Tibial nerve (tissue), 4 donors: ENCODE measurements around the gene CEACAM18. TPM values are rescaled to one million over a fixed set of nuclear protein-coding genes. Genes with fewer than 3 reads are reported as not detected.

Experiments used
- DNase-seq, 2 donors: peaks; one replicate each; pipeline ENCODE4 v3.0.0-alpha.2; 2019; ENCODE audit warnings: low spot score in 2 of 2
- H3K27ac ChIP-seq, 4 donors: fragments of 200-600 bp; sonication (generic) in 3 of 4; one replicate each; pipeline ENCODE4 v1.5.1; 2017 to 2019; ENCODE audit warnings: mild to moderate bottlenecking in 1 of 4
- H3K27me3 ChIP-seq, 2 donors: fragments of 200-600 bp; sonication (generic) in 1 of 2; one replicate each; pipeline versions ENCODE4 v1.5.1 to v1.6.0; 2017 to 2019
- H3K36me3 ChIP-seq, 3 donors: fragments of 200-600 bp; sonication (generic); one replicate each; pipeline ENCODE4 v1.5.1; 2018 to 2019
- H3K4me1 ChIP-seq, 4 donors: fragments of 200-600 bp; sonication (generic) in 3 of 4; one replicate each; pipeline ENCODE4 v1.5.1; 2017 to 2019
- H3K4me3 ChIP-seq, 4 donors: fragments of 200-600 bp; sonication (generic) in 3 of 4; one replicate each; pipeline ENCODE4 v1.5.1; 2017 to 2019; ENCODE audit warnings: mild to moderate bottlenecking in 1 of 4, moderate library complexity in 1 of 4
- H3K9me3 ChIP-seq, 4 donors: fragments of 200-600 bp; sonication (generic) in 3 of 4; one replicate each; pipeline ENCODE4 v1.5.1; 2017 to 2019
- CTCF ChIP-seq, 5 experiments: fragments of 200-600 bp in 3 of 5; fragments of 450-650 bp in 2 of 5; sonication (generic) in 3 of 5; IDR thresholded peaks; one replicate each; pipeline ENCODE4 v1.5.1; 2016 to 2019; ENCODE audit warnings: antibody characterized with exemption in 5 of 5, mild to moderate bottlenecking in 3 of 5, moderate library complexity in 2 of 5
- EP300 ChIP-seq, 2 donors: sonication (generic); formaldehyde crosslinking; IDR thresholded peaks; one replicate each; pipeline ENCODE4 v1.6.1; 2017; ENCODE audit warnings: antibody characterized with exemption in 2 of 2, mild to moderate bottlenecking in 1 of 2
- POLR2A ChIP-seq, 2 donors: fragments of 450-650 bp; IDR thresholded peaks; one replicate each; pipeline ENCODE4 v1.6.1; 2017; ENCODE audit warnings: antibody characterized with exemption in 2 of 2, mild to moderate bottlenecking in 2 of 2, moderate library complexity in 2 of 2
- WGBS, 2 donors: methylation state at CpG; one replicate each; pipeline ENCODE4 v1.1.5; 2018; 5-methylcytosine and 5-hydroxymethylcytosine counted together
- total RNA-seq, 4 donors: library from RNA; depleted of rRNA; stranded (reverse); fragments of >200 nt; gene quantifications; one replicate each; pipeline ENCODE4 v1.1.0, GENCODE V29; 2016

CEACAM18 gene
- total RNA-seq, 4 donors from 2014 or later = not detected

DNA sequence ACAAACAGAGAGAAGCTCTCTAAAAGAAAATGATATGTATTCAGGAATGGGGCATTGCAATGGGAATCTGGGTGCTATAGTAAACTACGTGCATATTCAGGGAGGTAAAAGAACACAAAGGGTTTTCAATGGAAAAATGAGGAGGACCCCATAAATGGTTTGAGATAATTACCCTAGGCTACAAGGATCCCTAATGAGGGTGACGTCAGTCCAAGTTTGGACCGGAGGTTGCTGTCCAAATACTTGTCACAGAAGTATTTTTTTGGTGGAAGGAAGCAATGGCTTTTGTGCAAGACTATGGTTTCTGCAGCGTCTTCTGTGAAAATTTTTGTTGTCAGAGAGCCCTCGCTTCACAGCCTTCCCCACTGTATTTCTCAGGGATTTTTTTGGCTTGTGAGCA is 995 bp upstream of the CEACAM18 start:
- Histone ChIP-seq H3K27me3 (peaks cover 0 to 14% of the 10 kb centered on the region in 2 donors), H3K27ac (no peak overlapping the region), H3K4me1 (no peaks in the 10 kb centered on the region), H3K36me3 (no peaks in the 10 kb centered on the region), H3K9me3 (no peaks in the 10 kb centered on the region), H3K4me3 (no peak overlapping the region)
- TF ChIP-seq POLR2A (IDR thresholded peaks at IDR 0.05) (no peak), EP300 (IDR thresholded peaks at IDR 0.05) (no peak), CTCF (IDR thresholded peaks at IDR 0.05) (no peak)
- WGBS, 2 donors = 52 to 70% methylated on average over 5 of the region's 5 CpGs
- no peak for DNase-seq

DNA sequence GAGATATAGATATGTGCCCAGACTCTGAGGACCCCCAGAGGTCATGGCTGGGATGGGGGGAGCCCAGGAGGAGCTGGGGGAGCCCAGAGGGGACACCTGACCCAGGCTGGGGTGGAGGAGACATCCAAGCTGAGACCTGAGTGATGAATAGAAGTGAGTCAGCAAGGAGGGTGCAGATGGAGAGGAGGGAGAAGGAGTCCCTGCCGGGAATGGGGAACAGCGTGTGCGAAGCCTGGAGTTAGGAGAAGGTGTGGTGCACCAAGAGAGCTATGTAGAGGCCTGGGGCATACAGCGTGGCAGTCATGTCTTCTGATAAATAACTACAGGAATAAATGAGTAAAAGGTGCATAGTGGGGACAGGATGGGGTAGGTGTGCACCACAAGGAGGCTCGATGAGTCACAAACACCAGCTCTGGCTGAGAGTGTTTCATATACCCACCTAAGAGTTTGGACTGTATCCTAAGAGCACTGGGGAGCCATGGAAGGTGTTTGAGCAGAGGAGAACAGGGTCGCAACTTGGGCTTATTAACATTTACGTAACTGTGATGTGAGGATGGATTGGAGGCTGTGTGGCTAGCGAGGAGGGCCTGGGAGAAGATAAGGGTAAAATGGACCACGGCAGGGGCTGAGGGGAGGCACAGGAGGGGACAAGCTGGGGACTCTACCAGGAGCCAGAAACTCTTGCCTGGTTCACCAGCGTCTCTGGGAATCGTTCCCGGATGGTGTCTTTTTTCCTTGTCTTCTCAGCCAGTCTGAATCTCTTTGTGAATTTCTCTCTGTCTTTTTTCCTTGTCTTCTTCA is 1.4 kb downstream of the CEACAM18 start:
- no peak overlapping the region for H3K27ac ChIP-seq
- no peaks in the 10 kb centered on the region for H3K9me3 ChIP-seq
- peaks cover 0 to 2% of the 10 kb centered on the region in 2 donors for H3K27me3 ChIP-seq
- no peak for TF ChIP-seq EP300 (IDR thresholded peaks at IDR 0.05)
- no peak for TF ChIP-seq POLR2A (IDR thresholded peaks at IDR 0.05)
- no peak for TF ChIP-seq CTCF (IDR thresholded peaks at IDR 0.05)
- no peaks in the 10 kb centered on the region for H3K4me1 ChIP-seq
- 75 to 86% methylated on average over 12 of the region's 12 CpGs for WGBS, 2 donors
- no peaks in the 10 kb centered on the region for H3K36me3 ChIP-seq
- H3K4me3 ChIP-seq = no peak overlapping the region
- no peak for DNase-seq

- no peak for DNase-seq
- no peaks in the 10 kb centered on the region for H3K27me3 ChIP-seq
- H3K9me3 ChIP-seq = no peaks in the 10 kb centered on the region
- no peak overlapping the region for H3K27ac ChIP-seq
- 33 to 35% methylated on average over 8 of the region's 8 CpGs for WGBS, 2 donors
- no peak overlapping the region for H3K4me3 ChIP-seq
- H3K36me3 ChIP-seq = no peaks in the 10 kb centered on the region
- TF ChIP-seq EP300 (IDR thresholded peaks at IDR 0.05) = no peak
- H3K4me1 ChIP-seq = no peaks in the 10 kb centered on the region
Measured at GRCh38 chr19:51480590-51480989, 2.3 kb downstream of the CEACAM18 start.

- Histone ChIP-seq H3K27ac (no peak overlapping the region), H3K4me3 (no peak overlapping the region), H3K27me3 (no peaks in the 10 kb centered on the region), H3K9me3 (no peaks in the 10 kb centered on the region), H3K4me1 (no peaks in the 10 kb centered on the region), H3K36me3 (no peaks in the 10 kb centered on the region)
- 82 to 84% methylated on average over 5 of the region's 5 CpGs for WGBS, 2 donors
- DNase-seq = no peak
- TF ChIP-seq EP300 (IDR thresholded peaks at IDR 0.05) = no peak
Measured at GRCh38 chr19:51485960-51486660, 7.8 kb downstream of the CEACAM18 start.

DNA sequence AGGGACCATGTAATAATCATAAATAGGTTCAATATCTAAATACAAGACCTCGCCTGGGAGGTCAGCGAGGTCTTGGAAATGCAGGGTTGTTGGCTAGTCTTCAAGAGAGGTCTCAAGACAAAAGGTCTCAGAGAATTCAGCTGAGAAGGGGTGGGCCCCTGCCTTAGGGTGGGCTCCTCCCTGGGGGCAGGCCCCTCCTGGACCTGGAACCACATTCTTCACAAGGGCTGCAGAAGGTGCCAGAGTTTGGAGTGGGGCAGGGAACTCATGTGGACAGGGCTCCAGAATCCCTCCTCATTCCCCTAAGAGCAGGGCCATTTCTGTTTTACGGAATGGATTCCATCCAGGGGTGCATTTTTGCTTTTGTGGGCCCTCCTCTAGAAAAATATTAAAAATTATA is 10.2 kb downstream of the CEACAM18 start:
- DNase-seq = no peak
- no peaks in the 10 kb centered on the region for H3K4me1 ChIP-seq
- no peaks in the 10 kb centered on the region for H3K27me3 ChIP-seq
- no peak overlapping the region for H3K4me3 ChIP-seq
- WGBS, 2 donors = 67 to 73% methylated on average over 3 of the region's 3 CpGs
- H3K9me3 ChIP-seq = no peaks in the 10 kb centered on the region
- no peaks in the 10 kb centered on the region for H3K36me3 ChIP-seq
- no peak overlapping the region for H3K27ac ChIP-seq
- TF ChIP-seq POLR2A (IDR thresholded peaks at IDR 0.05) = no peak

DNA sequence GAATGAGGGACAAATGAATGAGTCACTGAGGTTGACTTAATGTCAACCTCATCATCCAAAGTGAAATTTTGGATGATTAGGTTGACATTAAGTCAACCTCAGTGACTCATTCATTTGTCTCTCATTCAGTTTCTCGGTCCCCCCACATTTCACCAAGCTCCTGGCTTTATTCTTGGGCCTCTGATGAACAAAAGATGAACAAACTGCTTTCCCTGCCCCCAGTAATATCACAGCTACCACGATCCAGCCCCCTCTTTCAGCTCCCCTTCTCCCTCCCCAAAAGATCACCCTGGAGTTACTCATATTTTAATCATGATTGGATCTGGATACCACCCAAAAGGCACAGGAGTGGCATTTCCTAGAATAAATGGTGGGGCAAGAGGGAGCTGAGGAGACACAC is 10.8 kb downstream of the CEACAM18 start:
- no peak for DNase-seq
- 45 to 56% methylated on average over 2 of the region's 2 CpGs for WGBS, 2 donors
- H3K36me3 ChIP-seq = no peaks in the 10 kb centered on the region

More for the DNA sequence above, 10.8 kb downstream of the CEACAM18 start:
- no peak overlapping the region for H3K27ac ChIP-seq
- no peak for TF ChIP-seq POLR2A (IDR thresholded peaks at IDR 0.05)
- no peak for TF ChIP-seq CTCF (IDR thresholded peaks at IDR 0.05)
- TF ChIP-seq EP300 (IDR thresholded peaks at IDR 0.05) = no peak
- no peak overlapping the region for H3K4me3 ChIP-seq
- H3K9me3 ChIP-seq = no peaks in the 10 kb centered on the region
- no peaks in the 10 kb centered on the region for H3K4me1 ChIP-seq
- H3K27me3 ChIP-seq = no peaks in the 10 kb centered on the region
